K562 (cell line): Measurements from ENCODE around the gene FAM234B. TPM values are rescaled to one million over a fixed set of nuclear protein-coding genes. Genes with fewer than 3 reads are reported as not detected.

Experiments
- ATAC-seq: fragments of 200-7000 bp; cut with Tn5 transposase; 3 replicates; pipeline ENCODE4 v1.9.1; 2020; ENCODE audit warnings: moderate library complexity
- BruUV-seq: library from RNA; stranded (reverse); fragments of 400-500 nt; replicated peaks from 2 replicates; lab custom pipeline; 2021; lab: Mats Ljungman, UMichigan
- CTCF ChIA-PET: fragments of 300-600 bp; formaldehyde crosslinking; extraction: SDS; loops from one replicate; lab custom pipeline; 2021; ENCODE audit warnings: low intra/inter-chr PET ratio; lab: Yijun Ruan, JAX
- POLR2A ChIA-PET: fragments of 300-600, 350-650 bp; sonication (Branson Sonifier 250); formaldehyde crosslinking; extraction: SDS; loops from one replicate; lab custom pipeline; 2021; ENCODE audit warnings: antibody characterized with exemption, inconsistent platforms; lab: Yijun Ruan, JAX
- DNase-seq, 4 experiments: peaks; one replicate each; pipeline versions ENCODE4 v3.0.0 to v3.0.0-alpha.2; 2011 to 2018; ENCODE audit warnings: low spot score in 3 of 4, mixed read lengths in 3 of 4; ENCODE audit errors: extremely low read depth in 1 of 4
- FAIRE-seq: peaks from 2 replicates; lab custom pipeline; 2011; peaks lifted over from hg19 to GRCh38; lab: Jason Lieb, UNC
- H2AFZ ChIP-seq: 2 replicates; pipeline ENCODE4 v1.6.0; 2011; ENCODE audit warnings: low read depth, low read length, control low read depth, inconsistent platforms
- H3K27ac ChIP-seq: fragments of 200-600 bp; 3 replicates; pipeline ENCODE4 v1.8.0; 2011; ENCODE audit warnings: low read depth, mild to moderate bottlenecking, control low read depth, inconsistent platforms, low read length, moderate library complexity, mixed read lengths; ENCODE audit errors: extremely low read depth
- H3K27me3 ChIP-seq, 2 experiments: fragments of 300-600 bp in 1 of 2; 2 replicates in 1 of 2; 3 replicates in 1 of 2; pipeline versions ENCODE4 v1.6.0 to v1.8.0; 2011; ENCODE audit warnings: inconsistent platforms in 2 of 2, low read length in 2 of 2, mild to moderate bottlenecking in 1 of 2, mixed read lengths in 1 of 2, moderate library complexity in 1 of 2; ENCODE audit not compliant: control insufficient read depth in 2 of 2, insufficient read depth in 2 of 2
- H3K36me3 ChIP-seq: fragments of 300-600 bp; 3 replicates; pipeline ENCODE4 v1.8.0; 2011; ENCODE audit warnings: mild to moderate bottlenecking, low read length, inconsistent platforms; ENCODE audit not compliant: control insufficient read depth, insufficient read depth
- H3K4me1 ChIP-seq, 2 experiments: fragments of 200-600 bp in 1 of 2; replicated peaks in 1 of 2; 2 replicates in 1 of 2; 3 replicates in 1 of 2; pipeline versions ENCODE4 v1.5.1 to v1.8.0; 2011; ENCODE audit warnings: inconsistent platforms in 2 of 2, low read length in 2 of 2, mild to moderate bottlenecking in 1 of 2, mixed read lengths in 1 of 2, moderate library complexity in 1 of 2; ENCODE audit not compliant: control insufficient read depth in 2 of 2, insufficient read depth in 2 of 2
- H3K4me2 ChIP-seq: 2 replicates; pipeline ENCODE4 v1.6.1; 2011; ENCODE audit warnings: low read length, control low read depth, inconsistent platforms, mixed read lengths; ENCODE audit not compliant: insufficient read depth
- H3K4me3 ChIP-seq: fragments of 200-600 bp; sonication (generic), shearing (Covaris generic); 2 replicates; pipeline ENCODE4 v1.5.1; 2016; ENCODE audit warnings: control low read depth, inconsistent platforms
- H3K79me2 ChIP-seq: fragments of 200-600 bp; 3 replicates; pipeline ENCODE4 v1.8.0; 2011; ENCODE audit warnings: low read length, inconsistent platforms; ENCODE audit not compliant: control insufficient read depth, insufficient read depth
- H3K9ac ChIP-seq, 2 experiments: 2 replicates each; pipeline versions ENCODE4 v1.6.0 to v1.6.1; 2011; ENCODE audit warnings: low read depth in 2 of 2, low read length in 2 of 2, control low read depth in 1 of 2, inconsistent platforms in 1 of 2, mild to moderate bottlenecking in 1 of 2, mixed read lengths in 1 of 2; ENCODE audit not compliant: insufficient read depth in 1 of 2
- H3K9me1 ChIP-seq: one replicate; pipeline ENCODE4 v1.6.0; 2011; ENCODE audit warnings: inconsistent platforms, mild to moderate bottlenecking, low read length, moderate library complexity; ENCODE audit not compliant: control insufficient read depth, insufficient read depth
- H3K9me3 ChIP-seq: replicated peaks from 2 replicates; pipeline ENCODE4 v1.5.1; 2011; ENCODE audit warnings: low read depth, low read length, inconsistent platforms; ENCODE audit not compliant: control insufficient read depth, insufficient read depth
- H4K20me1 ChIP-seq: replicated peaks from 2 replicates; pipeline ENCODE4 v1.6.1; 2011; ENCODE audit warnings: low read length, inconsistent platforms, mixed read lengths; ENCODE audit not compliant: control insufficient read depth, insufficient read depth
- BCLAF1 ChIP-seq, 2 experiments: fragments of 450-650 bp in 1 of 2; IDR thresholded peaks; 2 replicates each; pipeline ENCODE4 v1.6.1; 2011 to 2017; ENCODE audit warnings: low read depth in 2 of 2, antibody characterized with exemption in 1 of 2, borderline replicate concordance in 1 of 2, low read length in 1 of 2, mild to moderate bottlenecking in 1 of 2, mixed read lengths in 1 of 2; ENCODE audit not compliant: control insufficient read depth in 1 of 2
- CCAR2 ChIP-seq: fragments of 200-400 bp; formaldehyde crosslinking; IDR thresholded peaks from 2 replicates; pipeline ENCODE4 v1.6.1; 2017; ENCODE audit warnings: mild to moderate bottlenecking, low read depth, low read length
- EWSR1 ChIP-seq: fragments of 450-650 bp; IDR thresholded peaks from 2 replicates; pipeline ENCODE4 v1.6.1; 2018; ENCODE audit warnings: borderline replicate concordance, mild to moderate bottlenecking, low read depth, moderate library complexity; ENCODE audit not compliant: partially characterized antibody
- HIVEP1 ChIP-seq: fragments of 250-450 bp; sonication (Bioruptor Pico); IDR thresholded peaks from 2 replicates; pipeline ENCODE4 v1.4.0; 2020; ENCODE audit warnings: mild to moderate bottlenecking
- RHOXF2B ChIP-seq: fragments of 250-450 bp; sonication (Bioruptor Pico); conservative IDR thresholded peaks from 2 replicates; pipeline ENCODE4 v1.5.1; 2021
- TGIF2 ChIP-seq: sonication (generic); formaldehyde crosslinking; IDR thresholded peaks from 2 replicates; pipeline ENCODE4 v1.8.1; 2022; ENCODE audit warnings: mild to moderate bottlenecking, missing genetic modification reagents, moderate library complexity
- ZBTB17 ChIP-seq: fragments of 450-650 bp; formaldehyde crosslinking; IDR thresholded peaks from 2 replicates; pipeline ENCODE4 v1.4.0; 2020; ENCODE audit warnings: mild to moderate bottlenecking
- WGBS: fragments of 100-300 bp; shearing (Covaris generic); methylation state at CpG from one replicate; pipeline ENCODE4 v1.1.6; 2016; ENCODE audit warnings: low coverage, mixed read lengths; ENCODE audit not compliant: insufficient coverage; ENCODE audit errors: missing lambda C conversion rate; 5-methylcytosine and 5-hydroxymethylcytosine counted together
- in situ Hi-C: fragments of 300-500 bp; cut with MboI; formaldehyde crosslinking; loops from 4 replicates; pipeline ENCODE4 v1.15.0; 2018; ENCODE audit warnings: inconsistent platforms, mixed read lengths
- intact Hi-C: fragments of 100-400 bp; cut with micrococcal nuclease; formaldehyde crosslinking; loops from 2 replicates; pipeline ENCODE4 v1.14.2; 2022
- polyA plus RNA-seq, 8 experiments: library from polyadenylated mRNA; depleted of rRNA in 4 of 8; stranded (reverse) in 5 of 8; unstranded in 3 of 8; fragments of >200 nt; fragmentation: Nextera tagmentation in 2 of 8; fragmentation: Illumina TruSeq in 1 of 8; extraction: Ambion mirVana in 2 of 8; extraction: Trizol in 1 of 8; gene quantifications; 2 replicates each; pipeline versions ENCODE4 v1.2.1 to v1.2.3, GENCODE V29; 2011 to 2014; ENCODE audit warnings: inconsistent platforms in 1 of 8, missing spikeins in 1 of 8
- total RNA-seq, 7 experiments: library from RNA; depleted of rRNA in 6 of 7; stranded (reverse); fragments of >200 nt in 6 of 7; fragmentation: Illumina TruSeq in 2 of 7; extraction: Trizol in 2 of 7; gene quantifications; 2 replicates each; pipeline versions ENCODE4 v1.2.1 to v1.2.3, GENCODE V29; 2011 to 2021; ENCODE audit warnings: low replicate concordance in 1 of 7
- TF ChIP-seq, protein P1 (sequence below): fragments of 450-650 bp; IDR thresholded peaks from 2 replicates; pipeline ENCODE4 v1.6.1; 2016; ENCODE audit warnings: borderline replicate concordance
- TF ChIP-seq, protein P2 (sequence below), 2 experiments: IDR thresholded peaks; 2 replicates each; pipeline ENCODE4 v1.6.1; 2011; ENCODE audit warnings: borderline replicate concordance in 1 of 2, control low read depth in 1 of 2, low read depth in 1 of 2, low read length in 1 of 2, mild to moderate bottlenecking in 1 of 2, mixed read lengths in 1 of 2, moderate library complexity in 1 of 2; ENCODE audit not compliant: insufficient read depth in 1 of 2, insufficient read length in 1 of 2, poor library complexity in 1 of 2, severe bottlenecking in 1 of 2; ENCODE audit errors: extremely low read depth in 1 of 2

The FAM234B gene
- total and polyA plus RNA-seq, 9 of the 15 experiments (the other 6 are each of a cell fraction or from before 2014, with no cell fraction given) = 1.00 to 4.3 (median 2.0) TPM

GRCh38 chr12:13002301-13003097 lies 41.7 kb upstream of the FAM234B start:
- FAIRE-seq (no peak), ATAC-seq (no peak), DNase-seq (no peak)
- Histone ChIP-seq H3K79me2 (no peaks in the 10 kb centered on the region), H3K9me1 (no peaks in the 10 kb centered on the region), H3K27me3 (no peaks in the 10 kb centered on the region), H3K4me1 (peaks cover 5 to 22% of the 10 kb centered on the region in 2 experiments; a peak in 4 of 5 replicates), H2AFZ (no peak overlapping the region), H3K4me2 (no peak overlapping the region), H3K27ac (no peak overlapping the region), H3K9ac (no peak overlapping the region), H4K20me1 (0 out of 2 replicates have a peak, but pooled peaks cover 5% of the 10 kb centered on the region), H3K9me3 (no peaks in the 10 kb centered on the region), H3K36me3 (no peaks in the 10 kb centered on the region), H3K4me3 (no peak overlapping the region)
- TF ChIP-seq, protein P1, sequence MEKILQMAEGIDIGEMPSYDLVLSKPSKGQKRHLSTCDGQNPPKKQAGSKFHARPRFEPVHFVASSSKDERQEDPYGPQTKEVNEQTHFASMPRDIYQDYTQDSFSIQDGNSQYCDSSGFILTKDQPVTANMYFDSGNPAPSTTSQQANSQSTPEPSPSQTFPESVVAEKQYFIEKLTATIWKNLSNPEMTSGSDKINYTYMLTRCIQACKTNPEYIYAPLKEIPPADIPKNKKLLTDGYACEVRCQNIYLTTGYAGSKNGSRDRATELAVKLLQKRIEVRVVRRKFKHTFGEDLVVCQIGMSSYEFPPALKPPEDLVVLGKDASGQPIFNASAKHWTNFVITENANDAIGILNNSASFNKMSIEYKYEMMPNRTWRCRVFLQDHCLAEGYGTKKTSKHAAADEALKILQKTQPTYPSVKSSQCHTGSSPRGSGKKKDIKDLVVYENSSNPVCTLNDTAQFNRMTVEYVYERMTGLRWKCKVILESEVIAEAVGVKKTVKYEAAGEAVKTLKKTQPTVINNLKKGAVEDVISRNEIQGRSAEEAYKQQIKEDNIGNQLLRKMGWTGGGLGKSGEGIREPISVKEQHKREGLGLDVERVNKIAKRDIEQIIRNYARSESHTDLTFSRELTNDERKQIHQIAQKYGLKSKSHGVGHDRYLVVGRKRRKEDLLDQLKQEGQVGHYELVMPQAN = no peak
- TF ChIP-seq RHOXF2B (no peak), ZBTB17 (CRISPR knock-in tag) (no peak), TGIF2 (no peak), BCLAF1 (IDR thresholded peaks at IDR 0.05; ENCODE audit: borderline replicate concordance in 1 of 2, control insufficient read depth in 1 of 2, low read depth in 2 of 2, low read length in 1 of 2) (no peak), HIVEP1 (CRISPR knock-in tag) (no peak), CCAR2 (no peak), EWSR1 (no peak)
- TF ChIP-seq, protein P2, sequence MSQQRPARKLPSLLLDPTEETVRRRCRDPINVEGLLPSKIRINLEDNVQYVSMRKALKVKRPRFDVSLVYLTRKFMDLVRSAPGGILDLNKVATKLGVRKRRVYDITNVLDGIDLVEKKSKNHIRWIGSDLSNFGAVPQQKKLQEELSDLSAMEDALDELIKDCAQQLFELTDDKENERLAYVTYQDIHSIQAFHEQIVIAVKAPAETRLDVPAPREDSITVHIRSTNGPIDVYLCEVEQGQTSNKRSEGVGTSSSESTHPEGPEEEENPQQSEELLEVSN (IDR thresholded peaks at IDR 0.05; ENCODE audit: borderline replicate concordance in 1 of 2, extremely low read depth in 1 of 2, insufficient read depth in 1 of 2, insufficient read length in 1 of 2, low read depth in 1 of 2, low read length in 1 of 2, poor library complexity in 1 of 2, severe bottlenecking in 1 of 2) = peak; percentile 26 to 52
- CTCF ChIA-PET = no interaction called here
- 57% methylated on average over 5 of the region's 10 CpGs for WGBS
- POLR2A ChIA-PET = no interaction called here
- BruUV-seq = no TSS peak
- intact Hi-C loops = no loop called here
- in situ Hi-C loops = loop anchor here (25.0 kb wide), 1 partner anchor 210 kb away; no protein-coding TSS in a partner anchor
